ENCODE data around the gene CDH5. TPM values are rescaled to one million over a fixed set of nuclear protein-coding genes. Genes with fewer than 3 reads are reported as not detected.
A peak's percentile ranks its signal among the peaks of the same experiment; 100 is the strongest.

CDH5 gene
- total RNA-seq, 1 experiment from 2014 or later = 1.8 TPM

DNA sequence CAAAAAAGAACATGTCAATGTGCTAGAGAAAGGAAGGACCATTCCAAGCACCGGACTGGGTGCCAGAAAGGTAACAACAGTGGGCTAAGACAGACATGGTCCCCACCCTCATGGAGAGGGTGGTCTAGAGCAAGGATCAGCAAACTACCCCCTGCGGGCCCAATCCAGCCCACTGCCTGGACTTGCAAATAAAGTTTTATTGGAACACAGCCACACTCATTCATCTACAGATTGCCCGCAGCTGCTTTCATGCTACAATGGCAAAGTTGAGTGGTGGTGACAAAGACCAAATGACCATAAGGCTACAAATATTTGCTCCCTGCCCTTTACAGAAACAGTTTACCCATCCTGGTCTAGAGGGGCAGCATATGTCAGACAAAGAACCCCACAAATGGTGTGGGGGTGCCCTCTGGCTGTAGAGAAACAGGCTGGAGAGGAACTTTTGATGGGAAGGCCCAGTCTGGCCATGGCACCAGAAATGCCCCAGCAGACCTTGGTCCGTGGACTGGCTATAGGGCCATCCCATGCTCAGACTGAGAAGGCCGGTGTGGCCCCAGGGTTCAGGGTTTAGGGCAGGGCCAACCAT lies 15.2 kb downstream of the CDH5 start:
- DNase-seq = no peak
- Histone ChIP-seq H3K9me3 (no peaks in the 10 kb centered on the region), H3K4me3 (no peak overlapping the region), H3K27me3 (no peaks in the 10 kb centered on the region), H3K36me3 (no peaks in the 10 kb centered on the region)

DNA sequence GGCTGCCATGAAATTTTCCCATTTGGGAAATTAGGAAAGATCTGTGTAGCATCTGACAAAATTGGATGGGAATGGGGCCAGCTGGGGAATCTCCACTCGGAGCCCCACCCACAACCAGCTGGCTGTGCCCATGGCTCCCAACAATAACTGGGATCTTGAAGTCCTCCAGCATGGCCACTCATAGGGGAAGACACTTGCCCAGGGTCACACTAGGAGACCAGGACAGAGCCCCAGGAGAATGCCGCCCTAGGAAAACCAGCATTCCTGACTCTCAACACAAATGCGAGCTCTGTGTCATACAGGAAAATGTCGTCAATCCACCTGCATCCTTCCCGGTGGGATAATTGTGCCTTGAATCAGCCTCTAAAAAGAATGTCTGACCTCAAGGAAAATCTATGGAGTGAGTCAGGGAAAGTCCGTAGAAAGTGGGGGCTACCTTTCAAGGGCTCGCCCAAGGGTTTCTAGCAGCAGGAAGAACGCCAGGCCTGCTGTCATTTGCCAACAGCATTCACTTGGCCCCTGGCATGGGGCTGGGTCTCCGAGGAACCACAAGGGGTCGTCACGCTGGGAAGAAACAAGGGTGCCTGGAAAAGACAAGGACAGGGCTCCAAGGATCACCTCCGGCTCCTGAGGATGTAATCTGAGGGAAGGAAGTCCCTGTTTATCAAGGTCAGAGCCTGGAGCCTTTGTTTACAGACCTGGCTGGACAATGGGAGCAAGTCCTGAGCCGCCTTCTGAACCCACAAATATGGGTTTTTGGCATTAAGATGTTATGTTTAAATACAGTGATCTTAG lies 15.9 kb downstream of the CDH5 start:
- H3K4me3 ChIP-seq = no peak overlapping the region
- H3K9me3 ChIP-seq = no peaks in the 10 kb centered on the region
- H3K27me3 ChIP-seq = no peaks in the 10 kb centered on the region
- H3K36me3 ChIP-seq = no peaks in the 10 kb centered on the region
- DNase-seq = peak; percentile 25

DNA sequence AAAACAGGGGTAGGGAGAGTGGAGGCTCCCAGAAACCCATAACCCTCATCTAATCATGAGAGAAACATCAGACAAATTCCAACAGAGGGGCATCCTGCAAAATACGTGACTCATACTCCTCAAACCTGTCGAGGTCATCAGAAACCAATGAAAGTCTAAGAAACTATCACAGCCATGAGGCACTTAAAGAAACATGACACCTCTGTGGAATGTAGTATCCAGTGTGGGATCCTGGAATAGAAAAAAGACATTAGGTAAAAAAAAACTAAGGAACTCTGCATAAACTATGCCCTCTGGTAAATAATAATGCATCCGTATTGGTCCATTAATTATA lies 16.4 kb downstream of the CDH5 start:
- no peak overlapping the region for H3K4me3 ChIP-seq
- H3K9me3 ChIP-seq = no peaks in the 10 kb centered on the region
- H3K36me3 ChIP-seq = no peaks in the 10 kb centered on the region
- H3K27me3 ChIP-seq = no peaks in the 10 kb centered on the region
- DNase-seq = no peak

DNA sequence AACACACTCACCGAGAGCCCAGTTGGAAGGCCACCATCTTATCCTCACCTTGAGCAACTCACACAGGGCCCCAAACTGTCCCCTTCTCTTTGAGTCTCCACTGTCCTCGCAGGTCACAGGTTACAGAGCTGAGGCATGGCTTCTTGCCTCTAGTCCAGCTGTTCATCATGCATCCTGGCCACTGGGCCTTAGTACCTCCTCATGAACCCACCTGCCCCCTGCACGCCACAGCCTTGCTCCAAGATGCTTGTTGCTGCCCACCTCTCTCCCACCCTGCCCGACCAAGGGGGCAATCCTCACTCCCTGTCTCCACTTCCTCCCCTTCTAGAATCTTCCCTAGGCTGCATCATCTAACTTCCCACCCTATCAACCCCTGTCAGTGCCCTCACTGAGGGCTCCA lies 17.1 kb downstream of the CDH5 start:
- no peak overlapping the region for H3K4me3 ChIP-seq
- no peak for DNase-seq
- no peaks in the 10 kb centered on the region for H3K9me3 ChIP-seq
- no peaks in the 10 kb centered on the region for H3K27me3 ChIP-seq
- no peaks in the 10 kb centered on the region for H3K36me3 ChIP-seq

DNA sequence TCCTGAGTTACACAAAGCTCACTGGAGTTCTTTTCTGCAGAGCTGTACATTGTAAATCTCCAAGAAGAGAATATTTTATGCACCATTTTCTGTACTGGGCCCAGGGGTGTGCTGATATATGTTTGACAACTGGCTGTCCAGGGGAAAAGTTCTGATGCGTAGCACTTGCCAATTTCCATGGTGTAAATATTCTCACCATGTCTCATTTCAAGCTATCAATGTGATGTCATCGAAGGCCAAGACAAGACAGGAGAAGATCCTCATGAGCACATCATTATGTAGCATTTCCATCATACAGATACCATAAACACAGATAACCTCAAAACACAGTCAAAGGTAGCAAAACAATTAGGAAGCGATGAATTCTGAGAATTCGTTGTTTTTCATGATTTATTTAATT lies 18.9 kb downstream of the CDH5 start:
- no peaks in the 10 kb centered on the region for H3K36me3 ChIP-seq
- H3K27me3 ChIP-seq = no peaks in the 10 kb centered on the region
- H3K4me3 ChIP-seq = no peak overlapping the region
- H3K9me3 ChIP-seq = no peaks in the 10 kb centered on the region
- no peak for DNase-seq

DNA sequence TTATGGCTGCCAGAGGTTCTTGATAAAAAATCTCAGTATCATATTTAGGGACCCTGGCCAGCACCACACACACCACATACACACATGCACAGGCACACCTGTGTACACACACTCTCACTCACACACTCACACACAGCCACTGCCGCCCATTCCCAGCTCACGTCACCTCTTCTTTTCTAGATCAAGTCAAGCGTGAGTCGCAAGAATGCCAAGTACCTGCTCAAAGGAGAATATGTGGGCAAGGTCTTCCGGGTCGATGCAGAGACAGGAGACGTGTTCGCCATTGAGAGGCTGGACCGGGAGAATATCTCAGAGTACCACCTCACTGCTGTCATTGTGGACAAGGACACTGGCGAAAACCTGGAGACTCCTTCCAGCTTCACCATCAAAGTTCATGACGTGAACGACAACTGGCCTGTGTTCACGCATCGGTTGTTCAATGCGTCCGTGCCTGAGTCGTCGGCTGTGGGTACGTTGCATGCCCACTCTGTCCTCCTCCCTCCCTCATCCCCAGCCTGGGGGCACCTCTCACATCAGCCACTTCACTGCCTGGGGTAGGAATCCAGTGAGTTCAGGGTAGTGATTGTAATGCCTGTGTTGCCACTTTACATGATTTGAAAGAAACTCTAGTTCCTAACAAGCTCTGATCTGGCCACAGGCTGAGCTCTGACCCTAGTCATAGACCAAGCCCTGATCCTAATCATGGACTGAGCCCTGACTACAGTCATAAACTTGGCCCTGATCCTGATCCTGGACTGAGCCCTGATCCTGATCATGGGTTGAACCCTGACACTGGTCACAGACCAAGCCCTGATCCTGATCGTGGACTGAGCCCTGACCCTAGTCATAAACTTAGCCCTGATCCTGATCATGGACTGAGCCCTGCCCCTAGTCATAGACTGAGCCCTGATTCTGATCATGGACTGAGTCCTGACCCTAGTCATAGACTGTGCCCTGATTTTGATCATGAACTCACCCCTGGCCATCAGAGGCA lies 20.4 kb downstream of the CDH5 start:
- H3K4me3 ChIP-seq = no peak overlapping the region
- no peaks in the 10 kb centered on the region for H3K27me3 ChIP-seq
- DNase-seq = no peak
- H3K9me3 ChIP-seq = no peaks in the 10 kb centered on the region
- H3K36me3 ChIP-seq = no peaks in the 10 kb centered on the region

DNA sequence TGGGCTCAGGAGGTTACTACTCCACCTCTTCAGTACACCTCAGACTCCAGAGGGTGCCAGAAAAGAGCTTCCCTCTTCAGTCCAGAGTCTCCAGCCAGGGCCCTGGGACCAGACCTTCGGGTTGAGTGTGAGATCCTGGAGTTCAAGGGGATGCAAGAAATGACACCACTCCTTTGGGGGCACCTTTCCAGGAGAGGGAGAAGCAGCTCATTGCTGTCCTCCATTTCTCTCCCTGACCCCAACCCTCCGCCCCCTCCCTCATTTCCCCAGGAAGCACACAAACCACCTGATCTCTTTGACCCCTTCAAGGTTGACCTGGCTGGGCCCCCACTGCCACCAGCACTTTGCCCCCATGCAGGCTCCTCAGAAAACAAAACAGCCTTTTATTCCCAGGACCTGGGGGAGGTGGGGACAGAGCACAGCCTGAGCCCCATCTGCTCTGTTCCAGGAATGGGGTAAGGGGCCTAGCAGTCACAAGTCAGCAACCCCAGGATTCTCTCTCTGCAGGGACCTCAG lies 21.4 kb downstream of the CDH5 start:
- Histone ChIP-seq H3K9me3 (no peaks in the 10 kb centered on the region), H3K4me3 (no peak overlapping the region), H3K27me3 (no peaks in the 10 kb centered on the region), H3K36me3 (no peaks in the 10 kb centered on the region)
- DNase-seq = no peak

DNA sequence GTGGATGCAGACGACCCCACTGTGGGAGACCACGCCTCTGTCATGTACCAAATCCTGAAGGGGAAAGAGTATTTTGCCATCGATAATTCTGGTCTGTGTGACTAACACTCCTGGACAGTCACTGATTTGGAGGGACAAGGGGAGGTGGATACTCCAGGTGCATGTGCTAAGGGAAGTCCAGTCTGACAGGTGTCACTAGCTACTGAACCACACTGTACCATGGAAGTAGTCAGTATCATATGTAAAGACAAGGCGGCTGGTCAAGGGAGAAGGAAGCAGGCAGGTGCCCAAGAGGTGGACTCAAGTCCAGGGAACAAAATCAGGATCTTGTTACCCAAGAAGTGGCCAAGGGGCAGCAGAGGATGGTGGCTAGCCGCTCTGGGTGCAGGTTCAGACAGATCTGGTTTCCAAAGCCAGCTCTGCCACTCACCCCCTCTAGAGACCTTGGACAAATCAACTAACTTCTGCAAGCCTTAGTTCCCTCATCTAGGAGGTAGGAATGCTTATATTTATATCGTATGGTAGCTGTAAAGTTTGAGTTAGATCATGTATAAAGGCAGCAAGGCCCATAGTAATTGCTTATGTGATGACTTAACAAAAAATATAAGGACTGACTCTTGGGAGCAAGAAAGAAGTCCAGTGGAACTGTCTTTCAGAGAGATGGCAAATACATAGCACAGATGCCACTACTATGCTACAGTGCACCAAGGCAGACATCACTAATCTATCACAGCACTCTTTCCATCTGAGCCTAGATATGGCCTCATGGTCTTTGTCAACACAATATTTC lies 22.1 kb downstream of the CDH5 start:
- H3K27me3 ChIP-seq = no peaks in the 10 kb centered on the region
- no peak for DNase-seq
- H3K9me3 ChIP-seq = no peaks in the 10 kb centered on the region
- H3K4me3 ChIP-seq = no peak overlapping the region
- no peaks in the 10 kb centered on the region for H3K36me3 ChIP-seq

DNA sequence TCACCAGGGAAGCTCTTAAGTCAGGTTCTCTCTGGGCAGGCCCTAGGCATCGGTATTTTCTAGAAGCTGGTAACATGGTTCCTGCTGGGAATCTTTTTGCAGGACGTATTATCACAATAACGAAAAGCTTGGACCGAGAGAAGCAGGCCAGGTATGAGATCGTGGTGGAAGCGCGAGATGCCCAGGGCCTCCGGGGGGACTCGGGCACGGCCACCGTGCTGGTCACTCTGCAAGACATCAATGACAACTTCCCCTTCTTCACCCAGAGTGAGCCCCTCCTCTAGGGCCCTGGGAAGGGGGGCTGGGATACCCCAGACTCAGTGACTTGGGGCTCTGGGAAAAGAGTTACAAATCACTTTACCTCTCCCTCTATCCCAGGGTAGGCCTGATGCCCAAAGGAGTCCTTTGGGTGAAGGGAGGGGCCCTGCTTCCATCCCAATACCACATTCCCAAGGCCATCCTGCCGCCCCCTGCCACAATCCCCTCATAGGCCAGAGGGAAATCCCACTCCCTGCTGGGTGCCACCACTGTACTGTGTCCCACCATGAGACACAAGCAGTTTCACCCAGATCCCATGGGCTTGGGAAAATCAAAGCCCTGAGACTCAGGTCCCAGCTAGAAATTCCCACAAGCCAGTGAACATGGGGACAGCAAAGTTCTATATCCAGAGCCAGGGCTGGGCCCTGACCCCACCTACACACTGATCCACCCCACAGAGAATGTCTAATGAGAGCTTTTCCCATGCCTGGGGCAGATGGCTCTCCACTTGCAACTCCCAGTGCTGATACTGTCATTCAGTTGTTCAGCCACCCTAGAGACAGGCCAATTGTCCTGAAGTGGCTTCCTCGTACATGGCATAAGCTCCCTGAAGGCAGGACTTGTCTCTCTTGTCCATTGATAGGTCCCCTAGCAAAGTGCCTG lies 23.0 kb downstream of the CDH5 start:
- DNase-seq = no peak

DNA sequence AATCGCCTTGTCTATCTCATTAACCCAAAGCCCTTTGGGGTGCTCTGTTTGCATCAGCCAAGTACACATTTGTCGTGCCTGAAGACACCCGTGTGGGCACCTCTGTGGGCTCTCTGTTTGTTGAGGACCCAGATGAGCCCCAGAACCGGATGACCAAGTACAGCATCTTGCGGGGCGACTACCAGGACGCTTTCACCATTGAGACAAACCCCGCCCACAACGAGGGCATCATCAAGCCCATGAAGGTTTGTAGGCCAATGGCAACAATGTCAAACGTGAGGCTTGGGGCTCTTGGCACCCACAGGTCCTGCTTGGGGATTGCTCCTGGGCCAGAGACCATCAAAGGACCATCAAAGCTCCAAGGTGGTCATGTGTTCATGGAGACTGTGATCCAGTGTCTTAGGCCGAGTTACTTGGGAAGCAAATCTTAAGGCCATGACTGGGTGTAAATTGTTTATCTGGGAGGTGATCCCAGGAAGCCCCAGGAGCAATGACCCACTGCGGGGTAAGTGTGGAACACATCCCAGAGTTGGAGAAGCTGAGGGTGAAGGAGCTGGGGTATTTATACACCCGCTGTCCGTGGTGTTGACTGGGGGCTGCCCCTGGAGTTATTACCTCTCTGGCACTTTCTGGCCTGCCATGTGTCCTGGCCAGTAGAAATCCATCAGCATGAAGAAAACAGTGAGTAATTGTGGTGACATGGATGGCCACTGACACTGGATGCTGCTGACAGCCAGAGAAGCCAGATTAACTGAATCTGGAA lies 24.0 kb downstream of the CDH5 start:
- no peaks in the 10 kb centered on the region for H3K27me3 ChIP-seq
- H3K9me3 ChIP-seq = no peaks in the 10 kb centered on the region
- DNase-seq = no peak
- H3K36me3 ChIP-seq = no peaks in the 10 kb centered on the region
- H3K4me3 ChIP-seq = no peak overlapping the region

More for the DNA sequence above, 23.0 kb downstream of the CDH5 start:
- H3K4me3 ChIP-seq = no peak overlapping the region
- H3K36me3 ChIP-seq = no peaks in the 10 kb centered on the region
- no peaks in the 10 kb centered on the region for H3K27me3 ChIP-seq
- H3K9me3 ChIP-seq = no peaks in the 10 kb centered on the region

DNA sequence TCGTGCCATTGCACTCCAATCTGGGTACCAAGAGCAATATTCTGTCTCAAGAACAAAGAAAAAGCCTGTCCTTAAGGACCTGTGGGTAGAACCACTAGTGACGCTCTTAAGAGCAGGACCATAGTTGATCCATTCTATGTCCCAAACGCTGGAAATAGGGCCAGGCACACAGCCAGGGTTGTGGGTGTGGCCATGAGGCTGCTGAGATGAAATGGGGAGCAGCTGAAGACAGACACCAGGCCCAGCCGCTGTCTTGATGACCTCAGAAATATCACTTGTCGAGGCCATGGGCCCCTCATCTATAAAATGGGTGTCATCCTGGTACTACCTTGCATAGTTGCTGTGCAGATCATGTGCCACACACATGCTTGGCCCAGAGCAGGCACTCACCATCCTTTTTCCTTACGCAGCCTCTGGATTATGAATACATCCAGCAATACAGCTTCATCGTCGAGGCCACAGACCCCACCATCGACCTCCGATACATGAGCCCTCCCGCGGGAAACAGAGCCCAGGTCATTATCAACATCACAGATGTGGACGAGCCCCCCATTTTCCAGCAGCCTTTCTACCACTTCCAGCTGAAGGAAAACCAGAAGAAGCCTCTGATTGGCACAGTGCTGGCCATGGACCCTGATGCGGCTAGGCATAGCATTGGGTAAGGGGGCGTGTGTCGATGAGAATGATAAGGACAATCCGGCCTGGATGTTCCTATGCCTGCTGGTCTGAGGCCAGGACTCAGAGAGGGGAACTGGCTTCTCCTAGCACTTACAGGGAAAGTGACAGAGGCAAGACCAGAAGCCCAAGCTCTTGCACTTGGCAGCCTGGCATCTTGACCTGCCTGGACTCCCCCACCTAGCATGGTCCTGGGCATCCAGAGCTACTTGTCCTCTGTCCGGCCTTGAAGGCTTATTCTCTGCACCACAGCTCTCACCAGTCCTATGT lies 25.5 kb downstream of the CDH5 start:
- Histone ChIP-seq H3K27me3 (no peaks in the 10 kb centered on the region), H3K4me3 (no peak overlapping the region), H3K36me3 (no peaks in the 10 kb centered on the region), H3K9me3 (no peaks in the 10 kb centered on the region)
- DNase-seq = no peak

DNA sequence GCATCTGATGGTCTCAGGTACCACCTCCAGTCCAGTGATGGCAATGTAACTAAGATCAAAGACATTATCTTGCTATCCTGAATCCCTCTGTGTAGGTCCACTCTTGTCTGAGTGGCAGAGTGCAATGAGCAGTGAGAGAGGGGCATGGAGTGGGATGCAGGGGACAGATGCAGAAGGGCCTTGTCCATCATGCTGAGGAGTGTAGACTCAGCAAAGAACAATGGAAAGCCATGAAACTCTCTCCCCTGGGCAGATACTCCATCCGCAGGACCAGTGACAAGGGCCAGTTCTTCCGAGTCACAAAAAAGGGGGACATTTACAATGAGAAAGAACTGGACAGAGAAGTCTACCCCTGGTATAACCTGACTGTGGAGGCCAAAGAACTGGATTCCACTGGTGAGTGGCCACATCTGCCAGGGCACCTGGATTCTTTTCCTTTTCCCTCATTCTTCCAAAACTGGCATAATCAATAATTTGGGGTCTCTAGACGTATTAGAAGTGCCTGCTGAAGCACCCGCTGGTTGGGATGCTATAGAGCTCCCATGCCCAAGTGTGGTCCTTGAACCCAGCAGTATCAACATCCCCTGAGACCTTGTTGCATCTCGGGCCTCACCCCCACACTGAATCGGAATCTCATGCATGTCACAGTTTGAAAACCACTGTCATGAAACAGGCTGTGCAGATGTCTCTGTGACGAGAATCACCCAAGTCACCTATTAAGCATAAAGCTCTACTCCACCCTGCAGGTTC lies 29.5 kb downstream of the CDH5 start:
- no peak for DNase-seq

DNA sequence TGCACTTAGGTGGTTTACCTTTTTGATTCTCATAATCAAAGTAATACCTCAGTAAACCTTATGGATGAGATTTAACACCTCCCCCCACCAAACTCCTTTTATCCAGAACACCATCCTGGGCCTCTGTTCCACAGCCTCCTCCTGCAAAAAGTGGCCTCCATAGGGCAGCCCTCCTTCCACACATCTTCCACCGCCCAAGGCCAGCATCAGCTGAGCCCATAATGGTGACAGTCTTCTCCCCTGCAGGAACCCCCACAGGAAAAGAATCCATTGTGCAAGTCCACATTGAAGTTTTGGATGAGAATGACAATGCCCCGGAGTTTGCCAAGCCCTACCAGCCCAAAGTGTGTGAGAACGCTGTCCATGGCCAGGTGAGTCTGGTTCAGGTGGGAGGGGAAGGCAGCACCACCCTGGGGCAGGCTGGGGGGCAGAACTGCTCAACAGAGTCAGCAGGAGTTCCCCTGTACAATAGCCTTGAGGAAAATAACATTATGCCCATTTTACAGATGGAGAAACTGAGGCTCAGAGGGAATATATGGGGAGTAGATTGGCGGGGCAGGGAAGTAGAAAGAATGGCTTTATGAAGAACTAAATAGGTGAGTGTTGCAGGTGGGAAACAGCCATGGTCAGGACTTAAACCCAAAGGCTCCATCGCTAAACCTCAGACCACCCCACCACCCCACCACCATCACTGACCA lies 31.4 kb downstream of the CDH5 start:
- no peaks in the 10 kb centered on the region for H3K9me3 ChIP-seq
- no peak for DNase-seq
- no peaks in the 10 kb centered on the region for H3K36me3 ChIP-seq
- no peaks in the 10 kb centered on the region for H3K27me3 ChIP-seq
- no peak overlapping the region for H3K4me3 ChIP-seq

More for the DNA sequence above, 29.5 kb downstream of the CDH5 start:
- Histone ChIP-seq H3K36me3 (no peaks in the 10 kb centered on the region), H3K27me3 (no peaks in the 10 kb centered on the region), H3K9me3 (no peaks in the 10 kb centered on the region), H3K4me3 (no peak overlapping the region)
